Measurements from ENCODE around the gene CACNA2D1. TPM values are rescaled to one million over a fixed set of nuclear protein-coding genes. Genes with fewer than 3 reads are reported as not detected.
"Not testable (repeated sequence)": the region's sequence is repeated elsewhere in the genome, so short reads cannot be mapped to it uniquely, and the experiment has no call there.

CACNA2D1 gene
- total and polyA plus RNA-seq, 5 experiments from 2014 or later = not detected

- H3K4me3 Mint-ChIP-seq = no peak overlapping the region
- H3K9me3 Mint-ChIP-seq = peaks cover 0 to 2% (median 0%) of the 10 kb centered on the region in 9 donors
- ATAC-seq = no peak
- H3K4me1 Mint-ChIP-seq = no peaks in the 10 kb centered on the region
- POLR2A ChIA-PET = no interaction called here
- H3K27ac Mint-ChIP-seq = no peak overlapping the region
- no peaks in the 10 kb centered on the region for H3K36me3 Mint-ChIP-seq
- no peak for DNase-seq
- peaks cover 0 to 2% (median 0%) of the 10 kb centered on the region in 5 donors for H3K27me3 Mint-ChIP-seq
Observed at GRCh38 chr7:82029236-82029913, 414.2 kb downstream of the CACNA2D1 start.

GRCh38 chr7:82028097-82028496, 415.5 kb downstream of the CACNA2D1 start:
- H3K27me3 Mint-ChIP-seq = peaks cover 0 to 2% (median 0%) of the 10 kb centered on the region in 5 donors
- H3K36me3 Mint-ChIP-seq = no peaks in the 10 kb centered on the region
- DNase-seq = no peak
- no peak for ATAC-seq
- H3K9me3 Mint-ChIP-seq = no peaks in the 10 kb centered on the region
- no peaks in the 10 kb centered on the region for H3K4me1 Mint-ChIP-seq
- POLR2A ChIA-PET = no interaction called here
- no peak overlapping the region for H3K27ac Mint-ChIP-seq
- H3K4me3 Mint-ChIP-seq = no peak overlapping the region

- Mint-ChIP-seq H3K27ac (no peak overlapping the region), H3K4me1 (no peaks in the 10 kb centered on the region), H3K36me3 (no peaks in the 10 kb centered on the region), H3K4me3 (no peak overlapping the region), H3K9me3 (no peaks in the 10 kb centered on the region), H3K27me3 (no peaks in the 10 kb centered on the region)
- POLR2A ChIA-PET = no interaction called here
- no peak for DNase-seq
- ATAC-seq = no peak
Observed at GRCh38 chr7:82021713-82022112, 421.9 kb downstream of the CACNA2D1 start.

GRCh38 chr7:82021036-82021435, 422.5 kb downstream of the CACNA2D1 start:
- Mint-ChIP-seq H3K9me3 (no peaks in the 10 kb centered on the region), H3K4me3 (no peak overlapping the region), H3K27ac (no peak overlapping the region), H3K36me3 (no peaks in the 10 kb centered on the region), H3K27me3 (no peaks in the 10 kb centered on the region), H3K4me1 (no peaks in the 10 kb centered on the region)
- no peak for ATAC-seq
- DNase-seq = no peak
- POLR2A ChIA-PET = no interaction called here

- H3K4me3 Mint-ChIP-seq = no peak overlapping the region
- H3K36me3 Mint-ChIP-seq = no peaks in the 10 kb centered on the region
- H3K4me1 Mint-ChIP-seq = no peaks in the 10 kb centered on the region
- POLR2A ChIA-PET = no interaction called here
- ATAC-seq (no peak), DNase-seq (no peak)
- H3K27me3 Mint-ChIP-seq = no peaks in the 10 kb centered on the region
- no peak overlapping the region for H3K27ac Mint-ChIP-seq
- no peaks in the 10 kb centered on the region for H3K9me3 Mint-ChIP-seq
Observed at GRCh38 chr7:82019551-82020475, 423.8 kb downstream of the CACNA2D1 start.

- DNase-seq (no peak), ATAC-seq (no peak)
- H3K36me3 Mint-ChIP-seq = no peaks in the 10 kb centered on the region
- H3K27ac Mint-ChIP-seq = no peak overlapping the region
- H3K4me1 Mint-ChIP-seq = no peaks in the 10 kb centered on the region
- no peak overlapping the region for H3K4me3 Mint-ChIP-seq
- no peaks in the 10 kb centered on the region for H3K27me3 Mint-ChIP-seq
- POLR2A ChIA-PET = no interaction called here
- H3K9me3 Mint-ChIP-seq = no peaks in the 10 kb centered on the region
Observed at GRCh38 chr7:82018226-82018625, 425.4 kb downstream of the CACNA2D1 start.

- no peaks in the 10 kb centered on the region for H3K27me3 Mint-ChIP-seq
- no peaks in the 10 kb centered on the region for H3K36me3 Mint-ChIP-seq
- no peaks in the 10 kb centered on the region for H3K4me1 Mint-ChIP-seq
- no peak for DNase-seq
- ATAC-seq = no peak
- H3K27ac Mint-ChIP-seq = no peak overlapping the region
- no peaks in the 10 kb centered on the region for H3K9me3 Mint-ChIP-seq
- POLR2A ChIA-PET = no interaction called here
- no peak overlapping the region for H3K4me3 Mint-ChIP-seq
Observed at GRCh38 chr7:82017334-82017943, 426.1 kb downstream of the CACNA2D1 start.

GRCh38 chr7:82015751-82016150, 427.8 kb downstream of the CACNA2D1 start:
- ATAC-seq = no peak
- H3K4me3 Mint-ChIP-seq = no peak overlapping the region
- POLR2A ChIA-PET = no interaction called here

GRCh38 chr7:82014574-82014973, 429.0 kb downstream of the CACNA2D1 start:
- H3K27ac Mint-ChIP-seq, DNase-seq, H3K36me3 Mint-ChIP-seq, H3K4me1 Mint-ChIP-seq, H3K4me3 Mint-ChIP-seq, H3K9me3 Mint-ChIP-seq, H3K27me3 Mint-ChIP-seq, ATAC-seq, POLR2A ChIA-PET: not testable (repeated sequence)

More at GRCh38 chr7:82015751-82016150, 427.8 kb downstream of the CACNA2D1 start:
- no peaks in the 10 kb centered on the region for H3K9me3 Mint-ChIP-seq
- H3K27me3 Mint-ChIP-seq = no peaks in the 10 kb centered on the region
- H3K36me3 Mint-ChIP-seq = no peaks in the 10 kb centered on the region
- no peaks in the 10 kb centered on the region for H3K4me1 Mint-ChIP-seq
- no peak for DNase-seq
- no peak overlapping the region for H3K27ac Mint-ChIP-seq

GRCh38 chr7:82012453-82012852, 431.1 kb downstream of the CACNA2D1 start:
- H3K4me3 Mint-ChIP-seq = no peak overlapping the region
- no peaks in the 10 kb centered on the region for H3K27me3 Mint-ChIP-seq
- POLR2A ChIA-PET = no interaction called here
- peaks cover 0 to 14% (median 0%) of the 10 kb centered on the region in 9 donors for H3K9me3 Mint-ChIP-seq
- no peaks in the 10 kb centered on the region for H3K36me3 Mint-ChIP-seq
- DNase-seq (no peak), ATAC-seq (no peak)
- H3K27ac Mint-ChIP-seq = no peak overlapping the region
- H3K4me1 Mint-ChIP-seq = no peaks in the 10 kb centered on the region

GRCh38 chr7:82010416-82010815, 433.2 kb downstream of the CACNA2D1 start:
- Mint-ChIP-seq H3K9me3 (peaks cover 0 to 14% (median 0%) of the 10 kb centered on the region in 9 donors), H3K27me3 (no peaks in the 10 kb centered on the region), H3K4me1 (no peaks in the 10 kb centered on the region), H3K27ac (no peak overlapping the region), H3K4me3 (no peak overlapping the region), H3K36me3 (no peaks in the 10 kb centered on the region)
- DNase-seq (no peak), ATAC-seq (no peak)
- POLR2A ChIA-PET = no interaction called here

- Mint-ChIP-seq H3K4me3 (no peak overlapping the region), H3K4me1 (no peaks in the 10 kb centered on the region), H3K9me3 (peaks cover 0 to 14% (median 0%) of the 10 kb centered on the region in 9 donors), H3K36me3 (no peaks in the 10 kb centered on the region), H3K27ac (no peak overlapping the region), H3K27me3 (no peaks in the 10 kb centered on the region)
- POLR2A ChIA-PET = no interaction called here
- ATAC-seq (no peak), DNase-seq (no peak)
Observed at GRCh38 chr7:82007315-82007714, 436.3 kb downstream of the CACNA2D1 start.

GRCh38 chr7:82005056-82005455, 438.5 kb downstream of the CACNA2D1 start:
- Mint-ChIP-seq H3K27ac (no peak overlapping the region), H3K4me3 (no peak overlapping the region), H3K27me3 (no peaks in the 10 kb centered on the region), H3K4me1 (no peaks in the 10 kb centered on the region), H3K9me3 (peaks cover 0 to 11% (median 0%) of the 10 kb centered on the region in 9 donors), H3K36me3 (no peaks in the 10 kb centered on the region)
- POLR2A ChIA-PET = no interaction called here
- ATAC-seq = no peak
- DNase-seq = no peak

Data from naive thymus-derived CD8-positive, alpha-beta T cell (primary cell).